HEK293 (cell line): ENCODE measurements around the gene TEX19.

Source experiments
- AEBP2 ChIP-seq: fragments of 450-650 bp; formaldehyde crosslinking; IDR thresholded peaks from 2 replicates; pipeline ENCODE4 v1.5.1; 2016; ENCODE audit warnings: missing biosample characterization, missing genetic modification characterization, borderline replicate concordance
- CTCF ChIP-seq: fragments of 450-650 bp; formaldehyde crosslinking; IDR thresholded peaks from 2 replicates; pipeline ENCODE4 v1.5.1; 2016; ENCODE audit warnings: missing biosample characterization, missing genetic modification characterization
- GLIS2 ChIP-seq: fragments of 450-650 bp; formaldehyde crosslinking; IDR thresholded peaks from 2 replicates; pipeline ENCODE4 v1.5.1; 2016; ENCODE audit warnings: missing biosample characterization, missing genetic modification characterization
- HIC1 ChIP-seq: fragments of 450-650 bp; formaldehyde crosslinking; IDR thresholded peaks from 2 replicates; pipeline ENCODE4 v1.5.1; 2016; ENCODE audit warnings: missing biosample characterization, missing genetic modification characterization
- IKZF3 ChIP-seq: fragments of 450-650 bp; IDR thresholded peaks from 2 replicates; pipeline ENCODE4 v1.5.0; 2018; ENCODE audit warnings: missing biosample characterization, mild to moderate bottlenecking, missing genetic modification characterization, moderate library complexity
- PATZ1 ChIP-seq: fragments of 450-650 bp; formaldehyde crosslinking; IDR thresholded peaks from 2 replicates; pipeline ENCODE4 v1.5.1; 2016; ENCODE audit warnings: missing biosample characterization, missing genetic modification characterization
- PBX3 ChIP-seq: sonication (generic); formaldehyde crosslinking; IDR thresholded peaks from 2 replicates; pipeline ENCODE4 v1.8.1; 2022; ENCODE audit warnings: mild to moderate bottlenecking, moderate library complexity, missing genetic modification reagents
- REST ChIP-seq: fragments of 450-650 bp; formaldehyde crosslinking; IDR thresholded peaks from 2 replicates; pipeline ENCODE4 v1.5.1; 2016; ENCODE audit warnings: missing biosample characterization, missing genetic modification characterization
- SCRT2 ChIP-seq: fragments of 450-650 bp; formaldehyde crosslinking; IDR thresholded peaks from 2 replicates; pipeline ENCODE4 v1.5.1; 2016; ENCODE audit warnings: missing biosample characterization, missing genetic modification characterization
- YY2 ChIP-seq: fragments of 450-650 bp; formaldehyde crosslinking; IDR thresholded peaks from 2 replicates; pipeline ENCODE4 v1.5.1; 2016; ENCODE audit warnings: missing biosample characterization, missing genetic modification characterization
- ZBTB10 ChIP-seq: fragments of 450-650 bp; formaldehyde crosslinking; IDR thresholded peaks from 2 replicates; pipeline ENCODE4 v1.5.1; 2016; ENCODE audit warnings: missing biosample characterization, missing genetic modification characterization
- ZBTB17 ChIP-seq: fragments of 450-650 bp; formaldehyde crosslinking; IDR thresholded peaks from 2 replicates; pipeline ENCODE4 v1.5.1; 2016; ENCODE audit warnings: missing biosample characterization, missing genetic modification characterization
- ZFHX2 ChIP-seq: fragments of 450-650 bp; formaldehyde crosslinking; conservative IDR thresholded peaks from 2 replicates; pipeline ENCODE4 v1.5.1; 2016; ENCODE audit warnings: missing biosample characterization, missing genetic modification characterization
- ZIC2 ChIP-seq: fragments of 450-650 bp; formaldehyde crosslinking; IDR thresholded peaks from 2 replicates; pipeline ENCODE4 v1.5.1; 2016; ENCODE audit warnings: missing biosample characterization, missing genetic modification characterization
- ZNF2 ChIP-seq: fragments of 450-650 bp; formaldehyde crosslinking; IDR thresholded peaks from 2 replicates; pipeline ENCODE4 v1.5.1; 2016; ENCODE audit warnings: missing biosample characterization, missing genetic modification characterization
- ZNF266 ChIP-seq: fragments of 450-650 bp; formaldehyde crosslinking; IDR thresholded peaks from 2 replicates; pipeline ENCODE4 v1.5.1; 2016; ENCODE audit warnings: missing biosample characterization, missing genetic modification characterization, low read depth
- ZNF404 ChIP-seq: fragments of 450-650 bp; formaldehyde crosslinking; IDR thresholded peaks from 2 replicates; pipeline ENCODE4 v1.5.1; 2017; ENCODE audit warnings: missing biosample characterization, missing genetic modification characterization
- ZNF654 ChIP-seq: fragments of 450-650 bp; formaldehyde crosslinking; IDR thresholded peaks from 2 replicates; pipeline ENCODE4 v1.5.1; 2016; ENCODE audit warnings: low read depth, missing biosample characterization, missing genetic modification characterization
- ZNF660 ChIP-seq: fragments of 450-650 bp; IDR thresholded peaks from 2 replicates; pipeline ENCODE4 v1.5.1; 2018; ENCODE audit warnings: missing biosample characterization, mild to moderate bottlenecking, missing genetic modification characterization
- ZSCAN18 ChIP-seq: fragments of 450-650 bp; formaldehyde crosslinking; IDR thresholded peaks from 2 replicates; pipeline ENCODE4 v1.5.1; 2016; ENCODE audit warnings: missing biosample characterization, missing genetic modification characterization
- ZSCAN30 ChIP-seq: fragments of 450-650 bp; IDR thresholded peaks from 2 replicates; pipeline ENCODE4 v1.5.1; 2018; ENCODE audit warnings: missing biosample characterization, mild to moderate bottlenecking, missing genetic modification characterization, moderate library complexity

Gene TEX19

GRCh38 chr17:82351713-82352488 is 7.1 kb upstream of the TEX19 start (continued):
- TF ChIP-seq CTCF (peak; percentile 82), ZNF266 (no peak), ZIC2 (tag by site-specific recombination) (peak; percentile 73), ZNF660 (tag by site-specific recombination) (peak; percentile 50; the same call in 1 of the 2 replicates), ZNF654 (tag by site-specific recombination) (peak; percentile 91), IKZF3 (tag by site-specific recombination) (0 out of 2 replicates have a peak, but pooled peaks have one; percentile 22), GLIS2 (tag by site-specific recombination) (no peak; the same call in none of the 2 replicates), PBX3 (CRISPR knock-in tag) (no peak), PATZ1 (tag by site-specific recombination) (peak; percentile 58; the same call in 1 of the 2 replicates), ZFHX2 (peak; percentile 50), ZBTB17 (tag by site-specific recombination) (peak; percentile 65; the same call in 1 of the 2 replicates), SCRT2 (tag by site-specific recombination) (peak; percentile 94), ZSCAN30 (tag by site-specific recombination) (peak; percentile 74; the same call in 1 of the 2 replicates), YY2 (tag by site-specific recombination) (no peak), HIC1 (tag by site-specific recombination) (peak; percentile 92), ZNF2 (tag by site-specific recombination) (peak; percentile 89), REST (tag by site-specific recombination) (peak; percentile 30; the same call in 1 of the 2 replicates), ZBTB10 (no peak), AEBP2 (tag by site-specific recombination) (no peak), ZSCAN18 (tag by site-specific recombination) (no peak), ZNF404 (tag by site-specific recombination) (no peak)
